IPS-NIHi7 (cell line): ENCODE data around the gene ASXL3.
A peak's percentile ranks its signal among the peaks of the same experiment; 100 is the strongest.

Experiments
- DNase-seq: peaks from one replicate; pipeline ENCODE4 v3.0.0; 2012; ENCODE audit warnings: mixed read lengths; ENCODE audit errors: extremely low spot score

The ASXL3 gene

DNA sequence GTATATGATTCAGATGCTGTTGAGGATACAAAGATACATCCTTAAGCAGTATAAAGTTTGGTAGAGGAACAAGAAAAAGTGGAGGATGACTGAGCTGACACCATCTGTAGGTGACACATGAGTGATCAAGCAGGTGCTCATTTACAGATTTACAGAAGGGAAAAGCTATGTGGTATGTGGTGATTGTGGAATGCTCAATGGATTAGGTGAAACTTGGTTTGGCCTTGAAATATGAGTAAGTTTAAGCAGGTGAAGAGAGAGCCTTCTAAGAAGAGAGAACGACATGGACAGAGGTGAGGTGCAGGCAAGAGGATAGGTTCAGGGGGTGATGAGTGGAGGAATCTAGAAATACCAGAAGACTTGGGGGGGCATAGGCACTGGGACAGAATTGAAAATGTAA lies 5.9 kb downstream of the ASXL3 start:
- no peak for DNase-seq

GRCh38 chr18:33584548-33585430 lies 6.8 kb downstream of the ASXL3 start:
- peak; percentile 36 for DNase-seq

DNA sequence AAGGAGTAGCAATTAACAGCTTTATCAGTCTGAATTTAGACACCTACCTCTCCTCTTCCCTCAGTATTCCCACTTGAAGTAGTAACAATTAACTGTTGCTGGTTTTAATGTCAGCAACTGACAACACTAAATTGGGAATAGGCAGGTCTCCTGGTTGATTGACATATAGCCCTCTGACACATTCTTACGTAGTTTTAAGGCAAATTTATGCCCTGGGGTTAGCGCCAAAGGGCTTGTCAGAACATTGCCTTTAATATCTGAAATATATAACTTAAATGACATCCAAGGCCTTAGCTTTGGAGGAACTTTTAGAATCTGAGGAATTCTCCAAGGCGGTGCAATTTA lies 7.4 kb downstream of the ASXL3 start:
- DNase-seq: no peak

GRCh38 chr18:33588361-33588760 lies 10.3 kb downstream of the ASXL3 start:
- no peak for DNase-seq

DNA sequence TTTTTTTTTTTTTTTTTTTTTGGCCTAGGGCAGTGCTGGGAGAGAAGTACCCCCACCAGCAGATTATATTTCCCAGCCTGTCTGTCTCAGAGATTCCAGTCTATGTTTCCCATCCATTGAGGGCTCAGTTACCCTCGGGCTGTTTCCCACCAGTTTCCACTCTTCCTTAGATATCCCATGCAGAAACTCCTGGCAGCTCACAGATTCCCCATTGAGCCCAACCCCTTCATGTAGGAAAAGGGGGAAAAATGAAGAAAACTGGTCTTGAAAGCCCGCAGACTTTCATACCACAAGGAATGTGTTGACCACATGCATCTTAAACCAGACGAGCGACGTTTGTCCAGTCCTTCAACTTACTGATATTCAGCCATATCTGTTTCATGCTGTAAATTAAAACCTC lies 15.2 kb downstream of the ASXL3 start:
- peak; percentile 8 for DNase-seq

- no peak for DNase-seq
Observed at GRCh38 chr18:33594799-33595198, 16.8 kb downstream of the ASXL3 start.

DNA sequence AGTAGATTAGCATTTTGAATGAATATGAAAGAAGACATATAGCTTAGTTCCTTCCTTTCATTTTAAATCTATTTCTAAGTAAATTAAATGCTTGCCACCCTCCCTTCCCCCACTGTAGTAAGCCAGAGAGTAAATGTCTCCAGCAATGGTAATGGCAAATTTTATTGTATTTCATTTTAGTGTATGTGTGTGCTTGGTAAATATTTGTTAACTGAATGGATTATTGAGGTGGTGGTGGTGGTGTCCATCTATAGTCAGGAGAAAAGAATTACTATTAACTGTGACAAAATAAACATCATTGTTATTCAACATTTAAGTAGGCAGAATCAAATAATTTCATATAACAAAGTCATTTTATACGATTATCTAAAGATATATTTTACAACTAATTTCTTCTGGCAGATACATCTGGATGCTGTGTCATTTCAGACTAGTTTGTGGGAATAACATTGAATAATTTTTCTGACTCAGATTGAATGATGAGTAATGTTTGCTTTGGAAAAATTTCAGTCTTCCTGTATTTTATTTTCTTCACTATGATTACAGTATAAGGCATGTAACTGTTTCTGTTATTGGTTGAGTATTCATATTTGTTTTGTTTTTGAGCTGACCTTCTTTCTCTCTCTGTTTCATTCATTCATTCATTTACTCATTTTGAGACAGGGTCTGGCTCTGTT lies 18.3 kb downstream of the ASXL3 start:
- no peak for DNase-seq

GRCh38 chr18:33600846-33601245 lies 22.8 kb downstream of the ASXL3 start:
- no peak for DNase-seq

DNA sequence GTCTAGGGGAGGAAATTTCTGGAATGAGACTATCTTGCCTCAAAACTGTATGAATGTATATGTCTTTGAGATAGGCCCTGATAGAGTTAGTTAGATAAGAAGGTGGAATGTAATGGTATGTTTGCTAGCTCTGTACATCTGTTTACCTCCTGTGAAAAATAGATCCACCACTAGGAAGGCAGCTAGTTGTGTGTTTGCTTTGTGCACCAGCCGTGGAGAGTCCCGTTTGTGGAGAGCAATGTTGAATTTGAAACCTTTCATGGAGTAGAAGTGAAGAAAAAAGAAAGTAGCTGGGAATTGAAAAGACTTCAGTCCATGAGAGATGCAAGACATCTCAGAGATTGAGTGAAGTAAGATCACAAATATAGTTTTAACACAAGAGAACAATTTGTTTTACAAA lies 25.4 kb downstream of the ASXL3 start:
- DNase-seq: no peak

DNA sequence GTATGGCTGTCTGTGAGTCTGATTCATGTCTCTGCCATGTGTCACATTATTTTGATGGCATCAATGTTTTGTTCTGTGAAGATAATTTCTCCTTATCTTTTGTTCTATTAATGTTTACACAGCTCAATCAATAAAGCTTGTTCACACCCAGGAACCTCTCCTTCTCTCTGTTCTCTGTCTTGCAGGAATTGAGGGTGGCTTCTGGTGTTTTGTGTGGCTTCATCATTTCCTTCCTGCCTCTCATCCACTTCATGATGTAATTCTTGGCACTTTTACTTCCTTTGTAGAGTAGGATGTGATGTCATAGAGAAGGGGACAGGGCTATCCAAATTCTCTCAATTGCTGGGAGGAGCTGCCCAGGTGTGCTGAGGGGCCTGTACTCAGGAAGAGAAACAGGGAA lies 27.2 kb downstream of the ASXL3 start:
- DNase-seq: no peak

GRCh38 chr18:33606621-33607020 lies 28.6 kb downstream of the ASXL3 start:
- DNase-seq: peak; percentile 11

GRCh38 chr18:33611525-33612135 lies 33.6 kb downstream of the ASXL3 start:
- no peak for DNase-seq

DNA sequence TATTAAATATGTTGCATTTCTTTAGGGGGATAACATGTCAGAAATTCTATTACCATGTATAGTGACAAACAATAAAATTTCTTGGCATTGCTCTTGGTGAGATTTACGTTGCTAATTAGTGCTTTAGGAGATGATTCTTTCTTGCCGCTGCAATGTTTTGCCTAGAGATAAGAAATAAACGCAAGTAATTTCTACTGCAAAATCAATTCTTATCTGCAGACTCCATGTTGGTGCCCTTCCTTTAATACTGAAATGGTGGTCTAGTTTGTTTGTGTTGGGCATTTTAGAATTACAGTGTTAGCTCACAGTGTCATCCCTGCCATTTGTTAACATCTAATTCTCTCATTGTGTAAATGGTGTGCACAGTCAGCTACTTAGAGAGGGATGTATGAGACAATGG lies 34.6 kb downstream of the ASXL3 start:
- DNase-seq: no peak

DNA sequence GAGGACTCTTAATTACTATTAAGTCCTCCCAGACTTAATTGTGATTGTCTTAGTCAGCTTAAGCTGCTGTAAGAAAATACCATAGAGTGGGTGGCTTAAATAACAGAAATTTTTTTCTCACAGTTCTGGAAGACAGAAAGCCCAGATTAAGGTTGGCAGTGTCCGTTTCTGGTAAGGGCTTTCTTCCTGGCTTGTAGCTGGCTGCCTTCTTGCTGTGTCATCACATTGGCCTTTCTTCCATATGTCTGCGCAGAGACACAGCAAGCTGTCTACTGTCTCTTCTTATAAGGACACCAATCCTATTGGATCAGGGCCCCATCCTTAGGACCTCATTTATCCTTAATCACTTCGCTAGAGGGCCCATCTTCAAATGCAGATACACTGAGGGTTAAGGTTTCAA lies 38.5 kb downstream of the ASXL3 start:
- DNase-seq: no peak

DNA sequence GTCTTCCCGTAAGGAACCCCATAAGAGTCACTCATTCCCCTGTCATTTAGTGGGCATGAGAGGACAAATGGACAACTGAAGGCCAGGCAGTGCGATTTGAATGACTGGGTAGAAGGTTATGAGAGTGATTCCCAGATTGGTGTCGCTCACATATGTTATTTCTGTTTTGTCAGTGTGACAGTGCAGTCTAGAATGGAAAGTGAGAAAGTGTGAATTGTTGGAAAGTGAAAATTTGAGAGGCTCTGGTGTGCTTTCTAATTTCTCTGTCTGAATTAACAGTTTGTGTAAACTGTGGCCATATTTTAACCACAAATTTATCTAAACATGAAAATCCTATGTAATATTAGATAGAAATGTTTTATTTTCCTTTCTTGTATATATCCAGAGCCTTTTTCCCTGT lies 49.1 kb downstream of the ASXL3 start:
- DNase-seq: no peak

DNA sequence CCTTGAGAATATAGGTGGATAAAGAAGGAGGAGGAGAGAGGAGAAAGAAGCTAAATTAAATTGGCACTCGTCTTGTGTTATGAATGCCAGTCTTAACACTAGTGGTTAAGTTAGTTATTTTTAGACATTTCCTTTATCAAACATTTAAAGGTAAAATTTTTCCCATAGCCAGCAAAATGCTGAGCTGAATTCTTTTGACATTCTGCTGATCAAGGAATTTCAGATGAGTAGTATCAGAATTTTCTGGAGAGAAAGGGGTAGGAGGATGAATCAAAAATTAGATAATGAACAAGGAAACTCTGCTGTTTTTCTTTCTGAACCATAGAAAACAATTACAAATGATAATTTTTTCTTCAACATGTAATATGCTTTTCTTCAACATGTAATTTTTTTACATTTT lies 52.5 kb downstream of the ASXL3 start:
- DNase-seq: no peak

GRCh38 chr18:33641141-33641540 lies 63.1 kb downstream of the ASXL3 start:
- DNase-seq: no peak

- no peak for DNase-seq
Observed at GRCh38 chr18:33644494-33644893, 66.5 kb downstream of the ASXL3 start.

DNA sequence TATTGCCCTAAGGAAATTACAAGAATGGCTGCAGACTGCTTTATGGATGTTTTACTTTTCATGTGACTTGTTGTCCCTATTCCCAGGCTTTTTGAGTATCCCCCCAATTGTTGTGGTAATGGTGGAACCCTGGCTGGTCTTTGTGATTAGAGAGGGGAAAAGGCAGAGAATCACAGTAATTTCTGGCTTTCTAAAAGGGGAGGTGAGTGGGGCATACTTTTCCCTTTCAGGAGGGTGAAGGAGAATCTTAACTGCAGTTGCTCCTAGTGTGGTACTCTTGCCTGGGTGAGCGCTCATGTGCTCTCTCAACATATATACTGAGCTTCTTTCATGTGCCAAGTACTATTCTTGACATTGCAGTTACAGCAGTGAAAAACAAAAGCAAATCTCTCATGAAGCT lies 69.3 kb downstream of the ASXL3 start:
- DNase-seq: no peak

- no peak for DNase-seq
Observed at GRCh38 chr18:33652635-33653034, 74.6 kb downstream of the ASXL3 start.

DNA sequence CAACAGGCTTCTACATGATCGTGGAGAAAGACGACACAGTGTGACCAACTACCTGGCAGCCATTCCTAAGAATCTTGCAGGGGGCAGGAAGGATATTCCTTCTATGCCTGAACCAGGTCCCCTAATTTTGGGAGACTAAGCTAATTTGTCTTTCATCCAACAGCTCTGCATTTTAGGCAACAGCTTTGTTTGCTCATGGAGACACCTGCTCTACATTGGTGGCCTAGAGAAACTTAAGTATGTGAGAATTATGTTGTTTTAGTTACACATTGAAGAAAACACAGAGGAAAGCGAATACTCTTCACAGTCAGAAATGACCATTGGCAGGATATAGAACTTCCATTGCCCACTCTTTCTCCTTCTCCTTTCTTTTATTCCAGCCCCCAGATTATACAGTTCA lies 75.2 kb downstream of the ASXL3 start:
- DNase-seq: no peak

- DNase-seq: no peak
Observed at GRCh38 chr18:33656889-33657448, 79.0 kb downstream of the ASXL3 start.
